GM13976 (cell line): Measurements from ENCODE around the gene MYRFL.
"Not testable (repeated sequence)": the region's sequence is repeated elsewhere in the genome, so short reads cannot be mapped to it uniquely, and the experiment has no call there.

Experiments used
- DNase-seq: peaks from one replicate; pipeline ENCODE4 v3.0.0; 2012; ENCODE audit warnings: low spot score
- in situ Hi-C: fragments of 300-500 bp; cut with MboI; formaldehyde crosslinking; loops from one replicate; pipeline ENCODE4 v1.12.0; 2022; ENCODE audit warnings: low sequenced_read_pairs, mixed read lengths, inconsistent platforms; ENCODE audit not compliant: unreplicated experiment
- TF ChIP-seq, protein P1 (sequence below): IDR thresholded peaks from 2 replicates; pipeline ENCODE4 v1.5.1; 2012; ENCODE audit warnings: borderline replicate concordance, mild to moderate bottlenecking; ENCODE audit not compliant: insufficient read depth; ENCODE audit errors: extremely low read depth, missing control alignments, control extremely low read depth

MYRFL gene

GRCh38 chr12:69851976-69852375 lies 26.9 kb downstream of the MYRFL start:
- TF ChIP-seq, protein P1, sequence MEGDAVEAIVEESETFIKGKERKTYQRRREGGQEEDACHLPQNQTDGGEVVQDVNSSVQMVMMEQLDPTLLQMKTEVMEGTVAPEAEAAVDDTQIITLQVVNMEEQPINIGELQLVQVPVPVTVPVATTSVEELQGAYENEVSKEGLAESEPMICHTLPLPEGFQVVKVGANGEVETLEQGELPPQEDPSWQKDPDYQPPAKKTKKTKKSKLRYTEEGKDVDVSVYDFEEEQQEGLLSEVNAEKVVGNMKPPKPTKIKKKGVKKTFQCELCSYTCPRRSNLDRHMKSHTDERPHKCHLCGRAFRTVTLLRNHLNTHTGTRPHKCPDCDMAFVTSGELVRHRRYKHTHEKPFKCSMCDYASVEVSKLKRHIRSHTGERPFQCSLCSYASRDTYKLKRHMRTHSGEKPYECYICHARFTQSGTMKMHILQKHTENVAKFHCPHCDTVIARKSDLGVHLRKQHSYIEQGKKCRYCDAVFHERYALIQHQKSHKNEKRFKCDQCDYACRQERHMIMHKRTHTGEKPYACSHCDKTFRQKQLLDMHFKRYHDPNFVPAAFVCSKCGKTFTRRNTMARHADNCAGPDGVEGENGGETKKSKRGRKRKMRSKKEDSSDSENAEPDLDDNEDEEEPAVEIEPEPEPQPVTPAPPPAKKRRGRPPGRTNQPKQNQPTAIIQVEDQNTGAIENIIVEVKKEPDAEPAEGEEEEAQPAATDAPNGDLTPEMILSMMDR: no peak
- no peak for DNase-seq
- in situ Hi-C loops: no loop called here

DNA sequence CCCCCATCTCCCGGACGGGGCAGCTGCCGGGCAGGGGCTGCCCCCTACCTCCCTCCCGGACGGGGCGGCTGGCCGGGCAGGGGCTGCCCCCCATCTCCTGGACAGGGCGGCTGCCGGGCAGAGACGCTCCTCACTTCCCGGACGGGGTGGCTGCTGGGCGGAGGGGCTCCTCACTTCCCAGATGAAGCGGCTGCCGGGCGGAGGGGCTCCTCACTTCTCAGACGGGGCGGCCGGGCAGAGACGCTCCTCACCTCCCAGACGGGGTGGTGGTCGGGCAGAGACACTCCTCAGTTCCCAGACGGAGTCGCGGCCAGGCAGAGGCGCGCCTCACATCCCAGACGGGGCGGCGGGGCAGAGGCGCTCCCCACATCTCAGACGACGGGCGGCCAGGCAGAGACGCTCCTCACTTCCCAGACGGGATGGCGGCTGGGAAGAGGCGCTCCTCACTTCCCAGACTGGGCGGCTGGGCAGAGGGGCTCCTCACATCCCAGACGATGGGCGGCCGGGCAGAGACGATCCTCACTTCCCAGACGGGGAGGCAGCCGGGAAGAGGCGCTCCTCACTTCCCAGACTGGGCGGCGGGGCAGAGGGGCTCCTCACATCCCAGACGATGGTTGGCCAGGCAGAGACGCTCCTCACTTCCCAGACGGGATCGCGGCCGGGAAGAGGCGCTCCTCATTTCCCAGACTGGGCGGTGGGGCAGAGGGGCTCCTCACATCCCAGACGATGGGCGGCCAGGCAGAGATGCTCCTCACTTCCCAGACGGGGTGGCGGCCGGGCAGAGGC lies 28.3 kb downstream of the MYRFL start:
- in situ Hi-C loops, DNase-seq: not testable (repeated sequence)

- in situ Hi-C loops: no loop called here
- TF ChIP-seq, protein P1: no peak
- DNase-seq: no peak
Observed at GRCh38 chr12:69866698-69867097, 41.7 kb downstream of the MYRFL start.

DNA sequence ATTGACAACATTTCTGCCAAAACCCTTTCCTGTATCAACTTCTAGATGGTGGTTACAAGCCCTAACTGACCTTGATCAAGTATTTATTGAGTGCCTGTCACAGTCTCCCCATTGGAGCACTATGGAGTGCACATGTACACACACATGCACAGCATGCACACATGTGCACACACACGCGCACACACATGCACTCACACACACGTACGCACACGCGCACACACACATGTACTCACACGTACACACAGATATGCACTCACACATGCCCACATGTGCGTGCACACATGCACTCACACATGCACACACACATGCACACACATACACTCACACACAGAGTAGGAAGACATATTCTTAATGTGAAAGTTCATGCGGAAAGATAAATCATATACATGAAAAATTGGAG lies 43.7 kb downstream of the MYRFL start:
- no peak for DNase-seq
- TF ChIP-seq, protein P1: no peak
- in situ Hi-C loops: no loop called here

GRCh38 chr12:69872804-69873203 lies 47.8 kb downstream of the MYRFL start:
- TF ChIP-seq, protein P1: no peak
- in situ Hi-C loops: no loop called here
- DNase-seq: no peak

GRCh38 chr12:69873429-69873828 lies 48.4 kb downstream of the MYRFL start:
- TF ChIP-seq, protein P1: no peak
- no peak for DNase-seq

GRCh38 chr12:69874606-69875005 lies 49.6 kb downstream of the MYRFL start:
- TF ChIP-seq, protein P1: no peak
- no peak for DNase-seq
- in situ Hi-C loops: loop anchor here (25.0 kb wide), 1 partner anchor 863 kb away; no protein-coding TSS in a partner anchor

More at GRCh38 chr12:69873429-69873828, 48.4 kb downstream of the MYRFL start:
- in situ Hi-C loops: no loop called here
